ENCODE measurements around the gene POLR3K.
"Not testable (repeated sequence)": the region's sequence is repeated elsewhere in the genome, so short reads cannot be mapped to it uniquely, and the experiment has no call there.

The POLR3K gene

DNA sequence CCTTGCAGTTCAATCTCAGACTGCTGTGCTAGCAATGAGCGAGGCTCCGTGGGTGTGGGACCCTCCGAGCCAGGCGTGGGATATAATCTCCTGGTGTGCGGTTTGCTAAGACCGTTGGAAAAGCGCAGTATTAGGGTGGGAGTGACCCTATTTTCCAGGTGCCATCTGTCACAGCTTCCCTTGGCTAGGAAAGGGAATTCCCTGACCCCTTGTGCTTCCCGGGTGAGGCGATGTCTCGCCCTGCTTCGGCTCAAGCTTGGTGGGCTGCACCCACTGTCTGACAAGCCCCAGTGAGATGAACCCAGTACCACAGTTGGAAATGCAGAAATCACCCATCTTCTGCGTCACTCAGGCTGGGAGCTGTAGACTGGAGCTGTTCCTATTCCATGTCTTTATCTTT lies 32.5 kb downstream of the POLR3K start:
- not testable (repeated sequence) for DNase-seq

DNA sequence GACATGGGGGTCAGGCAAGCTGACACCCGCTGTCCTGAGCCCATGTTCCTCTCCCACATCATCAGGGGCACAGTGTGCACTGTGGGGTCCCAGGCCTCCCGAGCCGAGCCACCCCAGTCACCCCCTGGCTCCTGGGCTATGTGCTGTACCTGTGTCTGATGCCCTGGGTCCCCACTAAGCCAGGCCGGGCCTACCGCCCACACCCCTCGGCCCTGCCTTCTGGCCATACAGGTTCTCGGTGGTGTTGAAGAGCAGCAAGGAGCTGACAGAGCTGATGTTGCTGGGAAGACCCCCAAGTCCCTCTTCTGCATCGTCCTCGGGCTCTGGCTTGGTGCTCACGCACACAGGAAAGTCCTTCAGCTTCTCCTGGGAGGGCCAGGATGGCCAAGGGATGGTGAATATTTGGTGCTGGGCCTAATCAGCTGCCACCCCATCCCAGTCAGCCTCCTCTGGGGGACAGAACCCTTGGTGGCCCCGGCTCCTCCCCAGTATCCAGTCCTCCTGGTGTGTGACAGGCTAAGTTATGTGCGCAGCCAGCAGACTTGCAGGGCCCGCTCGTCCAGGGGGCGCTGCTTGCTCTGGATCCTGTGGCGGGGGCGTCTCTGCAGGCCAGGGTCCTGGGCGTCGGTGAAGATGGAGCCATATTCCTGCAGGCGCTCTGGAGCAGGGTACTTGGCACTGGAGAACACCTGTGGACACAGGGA lies 36.2 kb downstream of the POLR3K start:
- not testable (repeated sequence) for DNase-seq

DNA sequence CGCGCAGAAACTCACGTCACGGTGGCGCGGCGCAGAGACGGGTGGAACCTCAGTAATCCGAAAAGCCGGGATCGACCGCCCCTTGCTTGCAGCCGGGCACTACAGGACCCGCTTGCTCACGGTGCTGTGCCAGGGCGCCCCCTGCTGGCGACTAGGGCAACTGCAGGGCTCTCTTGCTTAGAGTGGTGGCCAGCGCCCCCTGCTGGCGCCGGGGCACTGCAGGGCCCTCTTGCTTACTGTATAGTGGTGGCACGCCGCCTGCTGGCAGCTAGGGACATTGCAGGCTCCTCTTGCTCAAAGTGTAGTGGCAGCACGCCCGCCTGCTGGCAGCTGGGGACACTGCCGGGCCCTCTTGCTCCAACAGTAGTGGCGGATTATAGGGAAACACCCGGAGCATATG lies 42.6 kb downstream of the POLR3K start:
- DNase-seq: peak in 34 of 58 donors; percentile 8 to 99 (median 88)

DNA sequence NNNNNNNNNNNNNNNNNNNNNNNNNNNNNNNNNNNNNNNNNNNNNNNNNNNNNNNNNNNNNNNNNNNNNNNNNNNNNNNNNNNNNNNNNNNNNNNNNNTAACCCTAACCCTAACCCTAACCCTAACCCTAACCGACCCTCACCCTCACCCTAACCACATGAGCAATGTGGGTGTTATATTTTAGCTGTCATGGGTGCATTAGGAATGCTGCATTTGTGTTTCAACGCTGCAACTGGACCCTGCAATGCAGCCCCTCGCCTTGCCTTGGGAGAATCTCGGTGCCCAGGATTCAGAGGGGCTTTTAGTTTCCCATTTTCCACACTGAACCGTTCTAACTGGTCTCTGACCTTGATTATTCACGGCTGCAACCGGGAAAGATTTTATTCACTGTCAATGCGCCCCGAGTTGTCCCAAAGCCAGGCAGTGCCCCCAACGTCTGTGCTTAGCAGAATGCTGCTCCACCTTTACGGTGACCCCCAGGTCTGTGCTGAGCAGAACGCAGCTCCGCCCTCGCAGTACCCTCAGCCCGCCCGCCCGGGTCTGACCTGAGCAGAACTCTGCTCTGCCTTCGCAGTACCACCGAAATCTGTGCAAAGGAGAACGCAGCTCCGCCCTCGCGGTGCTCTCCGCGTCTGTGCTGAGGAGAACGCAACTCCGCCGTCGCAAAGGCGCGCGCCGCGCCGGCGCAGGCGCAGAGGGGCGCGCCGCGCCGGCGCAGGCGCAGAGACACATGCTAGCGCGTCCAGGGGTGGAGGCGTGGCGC lies 43.3 kb downstream of the POLR3K start:
- DNase-seq: peak in 2 of 58 donors; percentile 15 to 35
